Measurements from ENCODE around the gene ZNF180.

Gene ZNF180

GRCh38 chr19:44532819-44533218 is 32.5 kb upstream of the ZNF180 start:
- ChIA-PET POLR2A (no interaction called here), CTCF (no interaction called here)
- TF ChIP-seq EGR2 (tag by site-specific recombination; IDR thresholded peaks at IDR 0.05; ENCODE audit: low read depth): peak; percentile 62; the same call in 1 of the 2 replicates
- TF ChIP-seq ZIC2 (tag by site-specific recombination; IDR thresholded peaks at IDR 0.05): no peak
- TF ChIP-seq ZNF366 (tag by site-specific recombination; conservative IDR thresholded peaks at IDR 0.05): 0 out of 2 replicates have a peak, but pooled peaks have one; percentile 2
- TF ChIP-seq ZNF596 (tag by site-specific recombination; IDR thresholded peaks at IDR 0.05): no peak
- TF ChIP-seq ZFHX2 (tag by site-specific recombination; conservative IDR thresholded peaks at IDR 0.05): peak; percentile 38; the same call in 1 of the 2 replicates
- no peak for TF ChIP-seq GLIS2 (tag by site-specific recombination; IDR thresholded peaks at IDR 0.05)
- TF ChIP-seq, protein P1, sequence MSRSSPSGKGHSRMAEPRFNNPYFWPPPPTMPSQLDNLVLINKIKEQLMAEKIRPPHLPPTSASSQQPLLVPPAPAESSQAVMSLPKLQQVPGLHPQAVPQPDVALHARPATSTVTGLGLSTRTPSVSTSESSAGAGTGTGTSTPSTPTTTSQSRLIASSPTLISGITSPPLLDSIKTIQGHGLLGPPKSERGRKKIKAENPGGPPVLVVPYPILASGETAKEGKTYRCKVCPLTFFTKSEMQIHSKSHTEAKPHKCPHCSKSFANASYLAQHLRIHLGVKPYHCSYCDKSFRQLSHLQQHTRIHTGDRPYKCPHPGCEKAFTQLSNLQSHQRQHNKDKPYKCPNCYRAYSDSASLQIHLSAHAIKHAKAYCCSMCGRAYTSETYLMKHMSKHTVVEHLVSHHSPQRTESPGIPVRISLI (tag by site-specific recombination; IDR thresholded peaks at IDR 0.05): no peak
- TF ChIP-seq MZF1 (tag by site-specific recombination; IDR thresholded peaks at IDR 0.05; ENCODE audit: borderline replicate concordance): no peak
- no peak for TF ChIP-seq ZNF221 (tag by site-specific recombination; IDR thresholded peaks at IDR 0.05; ENCODE audit: borderline replicate concordance)
- no peak for TF ChIP-seq ZNF341 (tag by site-specific recombination; IDR thresholded peaks at IDR 0.05; ENCODE audit: low read depth)
- TF ChIP-seq, protein P2, sequence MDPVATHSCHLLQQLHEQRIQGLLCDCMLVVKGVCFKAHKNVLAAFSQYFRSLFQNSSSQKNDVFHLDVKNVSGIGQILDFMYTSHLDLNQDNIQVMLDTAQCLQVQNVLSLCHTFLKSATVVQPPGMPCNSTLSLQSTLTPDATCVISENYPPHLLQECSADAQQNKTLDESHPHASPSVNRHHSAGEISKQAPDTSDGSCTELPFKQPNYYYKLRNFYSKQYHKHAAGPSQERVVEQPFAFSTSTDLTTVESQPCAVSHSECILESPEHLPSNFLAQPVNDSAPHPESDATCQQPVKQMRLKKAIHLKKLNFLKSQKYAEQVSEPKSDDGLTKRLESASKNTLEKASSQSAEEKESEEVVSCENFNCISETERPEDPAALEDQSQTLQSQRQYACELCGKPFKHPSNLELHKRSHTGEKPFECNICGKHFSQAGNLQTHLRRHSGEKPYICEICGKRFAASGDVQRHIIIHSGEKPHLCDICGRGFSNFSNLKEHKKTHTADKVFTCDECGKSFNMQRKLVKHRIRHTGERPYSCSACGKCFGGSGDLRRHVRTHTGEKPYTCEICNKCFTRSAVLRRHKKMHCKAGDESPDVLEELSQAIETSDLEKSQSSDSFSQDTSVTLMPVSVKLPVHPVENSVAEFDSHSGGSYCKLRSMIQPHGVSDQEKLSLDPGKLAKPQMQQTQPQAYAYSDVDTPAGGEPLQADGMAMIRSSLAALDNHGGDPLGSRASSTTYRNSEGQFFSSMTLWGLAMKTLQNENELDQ (tag by site-specific recombination; IDR thresholded peaks at IDR 0.05; ENCODE audit: low read depth): no peak
- Histone ChIP-seq H3K4me1 (ENCODE audit: control insufficient read depth, insufficient read depth, low read length) (no peaks in the 10 kb centered on the region), H3K36me3 (ENCODE audit: control insufficient read depth in 2 of 2, insufficient read depth in 1 of 2, low read length in 2 of 2) (no peaks in the 10 kb centered on the region), H3K9me3 (ENCODE audit: control insufficient read depth, insufficient read depth, low read depth, low read length) (no peaks in the 10 kb centered on the region), H3K27ac (ENCODE audit: extremely low read depth, low read depth, low read length) (no peak overlapping the region), H3K4me3 (ENCODE audit: low read depth, low read length) (no peak overlapping the region)

- Histone ChIP-seq H3K4me3 (ENCODE audit: low read depth, low read length) (no peak overlapping the region), H3K4me1 (ENCODE audit: control insufficient read depth, insufficient read depth, low read length) (no peaks in the 10 kb centered on the region), H3K27ac (ENCODE audit: extremely low read depth, low read depth, low read length) (no peak overlapping the region), H3K36me3 (ENCODE audit: control insufficient read depth in 2 of 2, insufficient read depth in 1 of 2, low read length in 2 of 2) (no peaks in the 10 kb centered on the region), H3K9me3 (ENCODE audit: control insufficient read depth, insufficient read depth, low read depth, low read length) (no peaks in the 10 kb centered on the region)
- POLR2A ChIA-PET: no interaction called here
- TF ChIP-seq PRDM1 (tag by site-specific recombination; IDR thresholded peaks at IDR 0.05) (no peak), ZNF514 (tag by site-specific recombination; IDR thresholded peaks at IDR 0.05) (no peak), ZNF560 (tag by site-specific recombination; IDR thresholded peaks at IDR 0.05; ENCODE audit: borderline replicate concordance) (no peak), ZNF639 (tag by site-specific recombination; IDR thresholded peaks at IDR 0.05) (no peak), FEZF1 (tag by site-specific recombination; IDR thresholded peaks at IDR 0.05) (no peak), TRIM28 (IDR thresholded peaks at IDR 0.05; ENCODE audit: borderline replicate concordance, low read length) (no peak), ZNF707 (tag by site-specific recombination; IDR thresholded peaks at IDR 0.05) (no peak), ZNF311 (tag by site-specific recombination; IDR thresholded peaks at IDR 0.05; ENCODE audit: borderline replicate concordance) (no peak), ZNF404 (tag by site-specific recombination; IDR thresholded peaks at IDR 0.05) (no peak), ZNF366 (tag by site-specific recombination; conservative IDR thresholded peaks at IDR 0.05) (no peak), ZNF658 (tag by site-specific recombination; IDR thresholded peaks at IDR 0.05) (no peak)
- CTCF ChIA-PET: no interaction called here
These were observed 30.5 kb upstream of the ZNF180 start for GRCh38 chr19:44530777-44531176.
